ENCODE measurements around the gene LBHD2.
A peak's percentile ranks its signal among the peaks of the same experiment; 100 is the strongest.

Gene LBHD2

DNA sequence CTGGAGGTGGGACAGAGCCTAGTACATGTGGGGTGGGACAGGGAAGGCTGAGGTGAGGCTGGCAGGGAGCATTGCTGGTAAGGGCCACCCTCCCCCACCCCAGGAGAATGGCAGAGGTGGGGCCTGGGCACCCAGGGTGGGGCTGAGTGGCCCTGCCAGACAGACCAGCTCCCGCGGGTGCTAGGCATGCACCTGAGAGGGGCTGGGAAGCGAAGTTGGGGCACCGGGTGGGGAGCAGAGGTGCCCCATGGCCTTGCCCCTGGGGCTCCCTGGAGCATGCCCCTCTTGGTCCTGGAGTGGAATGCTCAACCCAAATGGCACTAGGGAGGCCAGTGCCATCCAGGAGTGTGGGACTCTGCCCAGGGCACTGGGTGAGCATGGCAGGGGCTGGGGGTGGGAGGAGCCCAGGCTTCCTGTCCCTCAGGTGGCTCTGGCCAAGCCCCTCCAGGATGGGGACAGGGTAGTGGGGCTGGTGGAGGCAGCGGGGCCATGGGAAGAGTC lies 40.5 kb downstream of the LBHD2 start:
- Histone ChIP-seq H3K4me3 (IDR thresholded peaks at IDR 0.05; ENCODE audit: insufficient read depth, low read depth, low read length) (no peak overlapping the region), H2AFZ (ENCODE audit: low read depth) (no peak overlapping the region), H3K9ac (no peak overlapping the region), H3K79me2 (ENCODE audit: insufficient read depth, low read depth) (no peaks in the 10 kb centered on the region), H4K20me1 (ENCODE audit: insufficient read depth) (no peaks in the 10 kb centered on the region), H3K4me1 (ENCODE audit: low read depth, poor library complexity, severe bottlenecking) (no peaks in the 10 kb centered on the region), H3K4me2 (peak overlapping the region; percentile 39; the same call in 1 of the 2 replicates), H3K36me3 (ENCODE audit: insufficient read depth) (no peaks in the 10 kb centered on the region), H3K27me3 (ENCODE audit: insufficient read depth, low read depth) (no peaks in the 10 kb centered on the region), H3K27ac (no peak overlapping the region)
- TF ChIP-seq, protein P1, sequence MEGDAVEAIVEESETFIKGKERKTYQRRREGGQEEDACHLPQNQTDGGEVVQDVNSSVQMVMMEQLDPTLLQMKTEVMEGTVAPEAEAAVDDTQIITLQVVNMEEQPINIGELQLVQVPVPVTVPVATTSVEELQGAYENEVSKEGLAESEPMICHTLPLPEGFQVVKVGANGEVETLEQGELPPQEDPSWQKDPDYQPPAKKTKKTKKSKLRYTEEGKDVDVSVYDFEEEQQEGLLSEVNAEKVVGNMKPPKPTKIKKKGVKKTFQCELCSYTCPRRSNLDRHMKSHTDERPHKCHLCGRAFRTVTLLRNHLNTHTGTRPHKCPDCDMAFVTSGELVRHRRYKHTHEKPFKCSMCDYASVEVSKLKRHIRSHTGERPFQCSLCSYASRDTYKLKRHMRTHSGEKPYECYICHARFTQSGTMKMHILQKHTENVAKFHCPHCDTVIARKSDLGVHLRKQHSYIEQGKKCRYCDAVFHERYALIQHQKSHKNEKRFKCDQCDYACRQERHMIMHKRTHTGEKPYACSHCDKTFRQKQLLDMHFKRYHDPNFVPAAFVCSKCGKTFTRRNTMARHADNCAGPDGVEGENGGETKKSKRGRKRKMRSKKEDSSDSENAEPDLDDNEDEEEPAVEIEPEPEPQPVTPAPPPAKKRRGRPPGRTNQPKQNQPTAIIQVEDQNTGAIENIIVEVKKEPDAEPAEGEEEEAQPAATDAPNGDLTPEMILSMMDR (conservative IDR thresholded peaks at IDR 0.05; ENCODE audit: low read depth, low read length): no peak

DNA sequence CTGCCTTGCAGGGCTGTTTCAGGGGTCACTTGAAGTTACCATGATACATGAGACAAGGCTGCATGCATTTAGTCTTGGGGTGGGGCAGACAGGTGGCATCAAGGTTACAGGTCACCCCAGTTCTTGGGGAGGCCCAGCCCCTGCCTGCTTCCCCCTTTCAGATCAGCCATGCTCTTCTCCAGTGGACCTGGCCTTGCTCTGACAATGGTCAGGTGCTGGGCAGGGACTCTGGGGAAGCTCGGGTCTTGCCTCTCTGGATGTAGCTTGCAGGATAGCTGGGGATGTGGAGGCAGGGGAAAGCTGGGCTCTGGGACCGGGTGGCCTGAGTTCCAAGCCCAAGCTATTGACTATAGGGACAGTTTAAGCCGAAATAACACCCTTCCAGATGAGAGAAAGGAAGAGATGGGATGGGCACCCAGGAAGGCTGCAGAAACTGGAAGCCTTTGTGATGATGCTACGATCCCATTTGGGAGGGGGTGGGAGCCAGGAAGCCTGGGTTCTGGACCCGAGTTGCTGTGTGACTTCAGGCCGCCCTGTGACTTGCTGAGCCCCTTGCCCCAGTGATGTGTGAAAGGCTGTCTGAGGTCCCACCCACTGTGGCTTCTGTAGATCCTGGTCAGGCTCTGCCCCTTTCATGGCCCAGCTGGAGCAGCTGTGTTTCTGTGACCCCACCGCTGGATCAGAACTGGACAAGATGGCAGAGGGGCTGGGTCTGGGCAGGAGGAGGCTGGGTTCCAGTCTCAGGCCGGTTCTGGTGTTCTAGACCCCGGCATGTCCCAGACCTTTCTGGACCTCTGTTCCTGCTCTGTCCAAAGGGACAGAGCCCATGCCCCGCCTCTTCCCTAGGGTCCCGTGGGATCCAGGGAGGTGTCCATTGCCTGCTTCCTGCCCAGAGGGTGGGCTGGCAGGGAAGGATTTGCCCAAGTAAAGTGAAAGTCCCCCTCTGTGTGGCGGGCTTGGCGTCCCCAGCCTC lies 41.4 kb downstream of the LBHD2 start:
- Histone ChIP-seq H3K27ac (no peak overlapping the region), H3K36me3 (ENCODE audit: insufficient read depth) (no peaks in the 10 kb centered on the region), H4K20me1 (ENCODE audit: insufficient read depth) (no peaks in the 10 kb centered on the region), H3K27me3 (ENCODE audit: insufficient read depth, low read depth) (no peaks in the 10 kb centered on the region), H3K4me1 (ENCODE audit: low read depth, poor library complexity, severe bottlenecking) (no peaks in the 10 kb centered on the region), H3K79me2 (ENCODE audit: insufficient read depth, low read depth) (no peaks in the 10 kb centered on the region), H2AFZ (ENCODE audit: low read depth) (no peak overlapping the region), H3K4me2 (no peak overlapping the region), H3K4me3 (IDR thresholded peaks at IDR 0.05; ENCODE audit: insufficient read depth, low read depth, low read length) (no peak overlapping the region), H3K9ac (no peak overlapping the region)
- TF ChIP-seq, protein P1 (conservative IDR thresholded peaks at IDR 0.05; ENCODE audit: low read depth, low read length): no peak

DNA sequence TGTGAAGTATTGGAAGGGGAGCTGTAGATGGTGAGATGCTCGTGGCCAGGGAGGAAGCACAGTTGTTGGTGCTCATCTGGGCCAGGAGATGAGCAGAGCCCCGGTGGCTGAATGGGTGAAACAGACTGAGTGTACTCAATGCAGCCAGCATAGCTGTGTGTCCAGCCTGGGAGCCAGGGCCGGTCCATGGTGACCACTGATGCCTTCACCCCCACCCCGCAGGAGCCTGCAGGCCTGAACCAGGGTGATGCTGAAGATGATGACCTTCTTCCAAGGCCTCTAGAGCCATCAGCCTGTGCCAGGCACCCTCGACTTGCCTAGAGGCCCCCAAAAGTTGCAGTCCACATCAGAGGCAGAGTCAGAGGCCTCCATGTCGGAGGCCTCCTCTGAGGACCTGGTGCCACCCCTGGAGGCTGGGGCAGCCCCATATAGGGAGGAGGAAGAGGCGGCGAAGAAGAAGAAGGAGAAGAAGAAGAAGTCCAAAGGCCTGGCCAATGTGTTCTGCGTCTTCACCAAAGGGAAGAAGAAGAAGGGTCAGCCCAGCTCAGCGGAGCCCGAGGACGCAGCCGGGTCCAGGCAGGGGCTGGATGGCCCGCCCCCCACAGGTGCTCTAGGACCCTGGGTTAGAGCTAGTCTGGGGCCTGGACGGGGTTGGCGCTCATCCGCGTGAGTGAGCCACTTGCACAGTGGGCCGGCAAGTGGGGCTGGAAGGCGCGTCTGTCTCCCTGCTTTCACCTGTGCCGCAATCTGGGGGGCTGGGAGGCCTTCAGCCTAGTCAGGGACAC lies 42.3 kb downstream of the LBHD2 start:
- Histone ChIP-seq H3K79me2 (ENCODE audit: insufficient read depth, low read depth) (no peaks in the 10 kb centered on the region), H3K4me1 (ENCODE audit: low read depth, poor library complexity, severe bottlenecking) (no peaks in the 10 kb centered on the region), H3K27me3 (ENCODE audit: insufficient read depth, low read depth) (no peaks in the 10 kb centered on the region), H3K36me3 (ENCODE audit: insufficient read depth) (no peaks in the 10 kb centered on the region), H3K9ac (no peak overlapping the region), H4K20me1 (ENCODE audit: insufficient read depth) (no peaks in the 10 kb centered on the region), H3K27ac (no peak overlapping the region), H2AFZ (ENCODE audit: low read depth) (no peak overlapping the region), H3K4me2 (no peak overlapping the region), H3K4me3 (IDR thresholded peaks at IDR 0.05; ENCODE audit: insufficient read depth, low read depth, low read length) (no peak overlapping the region)
- TF ChIP-seq, protein P1 (conservative IDR thresholded peaks at IDR 0.05; ENCODE audit: low read depth, low read length): no peak

DNA sequence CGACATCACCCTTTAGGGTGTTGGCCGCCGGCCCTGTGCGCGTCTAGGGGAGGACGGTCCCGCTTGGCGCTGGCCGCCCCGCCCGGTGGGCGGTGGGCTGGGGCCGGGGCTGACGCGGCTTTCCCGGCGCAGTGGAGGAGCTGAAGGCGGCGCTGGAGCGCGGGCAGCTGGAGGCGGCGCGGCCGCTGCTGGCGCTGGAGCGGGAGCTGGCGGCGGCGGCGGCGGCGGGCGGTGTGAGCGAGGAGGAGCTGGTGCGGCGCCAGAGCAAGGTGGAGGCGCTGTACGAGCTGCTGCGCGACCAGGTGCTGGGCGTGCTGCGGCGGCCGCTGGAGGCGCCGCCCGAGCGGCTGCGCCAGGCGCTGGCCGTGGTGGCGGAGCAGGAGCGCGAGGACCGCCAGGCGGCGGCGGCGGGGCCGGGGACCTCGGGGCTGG lies 42.9 kb downstream of the LBHD2 start:
- Histone ChIP-seq H3K36me3 (ENCODE audit: insufficient read depth) (no peaks in the 10 kb centered on the region), H3K4me1 (ENCODE audit: low read depth, poor library complexity, severe bottlenecking) (no peaks in the 10 kb centered on the region), H3K27me3 (ENCODE audit: insufficient read depth, low read depth) (no peaks in the 10 kb centered on the region), H2AFZ (ENCODE audit: low read depth) (no peak overlapping the region), H3K4me3 (IDR thresholded peaks at IDR 0.05; ENCODE audit: insufficient read depth, low read depth, low read length) (no peak overlapping the region), H3K9ac (no peak overlapping the region), H3K27ac (no peak overlapping the region), H4K20me1 (ENCODE audit: insufficient read depth) (no peaks in the 10 kb centered on the region), H3K4me2 (no peak overlapping the region), H3K79me2 (ENCODE audit: insufficient read depth, low read depth) (no peaks in the 10 kb centered on the region)
- TF ChIP-seq, protein P1 (conservative IDR thresholded peaks at IDR 0.05; ENCODE audit: low read depth, low read length): no peak

Measured in KMS-11 (cell line).